Measurements from ENCODE around the gene CHTOP.
"Not testable (repeated sequence)": the region's sequence is repeated elsewhere in the genome, so short reads cannot be mapped to it uniquely, and the experiment has no call there.

Gene CHTOP

GRCh38 chr1:153633754-153634665 is at the start of gene CHTOP:
CHTOP (plus strand) TSS chr1:153634066; CDS start chr1:153636589, 2,523 bp downstream.
- DNase-seq: peak; percentile 99

DNA sequence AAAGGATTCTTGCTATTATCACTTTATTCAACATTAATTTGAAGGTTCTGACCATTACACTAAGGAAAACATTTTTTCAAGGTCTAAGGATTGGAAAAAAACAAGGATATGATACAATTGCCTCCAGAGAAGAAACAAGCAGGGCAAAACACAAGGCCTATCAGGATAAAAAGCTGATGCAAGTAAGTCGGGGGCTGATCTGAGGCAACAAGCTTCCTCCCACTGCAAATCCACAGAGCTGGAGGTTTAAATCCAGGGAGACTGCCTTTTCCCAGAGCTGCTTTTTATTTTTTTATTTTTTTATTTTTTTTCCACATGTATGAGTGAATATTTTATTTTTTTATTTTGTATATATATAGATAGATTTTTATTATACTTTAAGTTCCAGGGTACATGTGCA is 48.9 kb upstream of the CHTOP start:
- no peak for DNase-seq

DNA sequence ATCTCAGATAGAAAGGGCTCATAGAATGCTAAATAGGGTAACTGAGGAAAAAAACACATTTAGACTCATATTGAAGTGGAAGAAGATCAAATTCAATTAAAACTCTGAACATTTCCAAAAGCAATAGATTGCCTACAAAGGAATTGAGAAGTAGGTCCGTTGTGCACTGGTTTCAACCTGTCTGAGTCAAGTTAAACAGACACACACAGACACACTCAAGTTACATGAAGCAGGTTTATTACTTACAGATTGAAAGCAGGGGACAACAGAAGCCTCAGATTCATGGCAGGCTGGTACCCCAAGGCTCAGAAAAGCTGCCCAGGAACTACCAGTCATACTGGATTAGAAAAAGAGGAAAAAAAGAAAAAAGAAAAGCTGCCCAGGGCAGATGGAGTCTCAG is 47.5 kb upstream of the CHTOP start:
- no peak for DNase-seq

DNA sequence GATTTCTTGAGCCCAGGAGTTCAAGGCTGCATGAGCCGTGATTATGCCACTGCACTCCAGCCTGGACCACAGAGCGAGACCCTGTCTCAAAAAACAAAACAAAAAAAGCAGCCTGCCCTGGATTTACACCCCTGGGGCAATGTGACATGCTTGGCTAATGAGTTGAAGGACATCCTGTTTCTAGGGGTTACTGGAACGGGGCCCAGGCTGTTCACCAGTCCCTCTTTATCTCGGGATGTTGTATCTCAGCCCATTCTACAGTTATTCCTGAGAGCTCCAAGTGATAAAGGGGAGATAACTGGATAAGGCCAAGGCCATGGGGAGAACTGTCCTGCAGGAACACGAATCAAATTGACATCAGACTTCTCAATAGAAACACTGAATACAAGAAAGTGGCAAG is 46.6 kb upstream of the CHTOP start:
- no peak for DNase-seq

GRCh38 chr1:153588033-153588432 is 45.8 kb upstream of the CHTOP start:
- not testable (repeated sequence) for DNase-seq

DNA sequence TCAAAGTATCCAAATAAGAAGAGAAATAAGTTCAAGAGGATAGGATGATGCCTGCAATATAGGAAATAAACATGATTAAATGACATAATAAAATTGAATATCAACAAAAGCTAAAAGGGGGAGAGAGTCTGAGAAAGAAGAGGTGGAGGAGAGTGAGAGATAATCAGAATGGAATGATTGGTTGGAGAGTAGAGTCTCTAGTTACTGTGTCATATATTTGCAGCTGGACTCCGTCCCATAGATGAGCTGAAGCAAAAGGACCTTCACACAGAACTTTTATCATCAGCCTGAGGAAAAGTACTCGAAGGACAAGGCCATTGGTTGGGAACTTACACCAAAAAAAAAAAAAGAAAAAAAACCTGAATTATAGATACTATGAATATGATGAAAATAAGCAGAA is 45.4 kb upstream of the CHTOP start:
- no peak for DNase-seq

- DNase-seq: no peak
Measured at GRCh38 chr1:153592748-153593147, 41.1 kb upstream of the CHTOP start.

- peak; percentile 35 for DNase-seq
Measured at GRCh38 chr1:153597206-153597605, 36.7 kb upstream of the CHTOP start.

DNA sequence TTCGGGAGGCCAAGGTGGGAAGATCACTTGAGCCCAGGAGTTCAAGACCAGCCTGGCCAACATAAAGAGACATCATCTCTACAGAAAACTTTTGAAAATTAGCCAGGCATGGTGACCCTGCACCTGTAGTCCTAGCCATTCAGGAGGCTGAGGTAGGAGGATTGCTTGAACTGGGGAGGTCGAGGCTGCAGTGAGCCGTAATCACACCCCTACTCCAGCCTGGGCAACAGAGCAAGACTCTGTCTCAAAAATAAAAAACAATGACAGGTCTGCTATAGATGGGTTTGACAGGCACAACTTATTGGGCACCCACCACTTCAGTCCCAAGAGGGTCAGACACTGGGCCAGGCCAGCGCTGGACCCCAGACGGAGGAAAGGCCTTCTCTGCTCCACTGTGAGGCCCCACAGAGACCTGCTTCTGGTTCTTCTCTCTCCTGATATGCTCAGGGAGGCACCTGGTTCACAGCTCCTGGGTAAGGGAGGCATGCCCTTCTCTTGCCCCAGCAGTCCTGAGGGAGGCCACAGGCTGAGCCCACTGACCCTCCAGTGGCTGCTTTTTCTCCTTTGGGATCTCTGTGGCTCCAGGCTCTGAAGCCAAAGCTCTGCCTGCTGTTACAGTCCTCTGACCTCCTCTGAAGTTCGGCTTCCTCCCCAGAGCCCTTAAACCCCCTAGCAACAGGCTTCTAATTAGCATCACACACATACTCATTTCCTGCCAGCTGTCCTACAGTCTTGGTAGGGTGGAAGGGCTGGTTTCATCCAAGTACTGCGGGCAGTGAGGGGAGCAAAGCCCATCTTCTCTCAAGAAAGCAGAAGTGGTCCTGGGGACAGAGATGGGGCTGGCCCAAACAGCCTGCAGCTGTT is 35.3 kb upstream of the CHTOP start:
- peak; percentile 34 for DNase-seq

DNA sequence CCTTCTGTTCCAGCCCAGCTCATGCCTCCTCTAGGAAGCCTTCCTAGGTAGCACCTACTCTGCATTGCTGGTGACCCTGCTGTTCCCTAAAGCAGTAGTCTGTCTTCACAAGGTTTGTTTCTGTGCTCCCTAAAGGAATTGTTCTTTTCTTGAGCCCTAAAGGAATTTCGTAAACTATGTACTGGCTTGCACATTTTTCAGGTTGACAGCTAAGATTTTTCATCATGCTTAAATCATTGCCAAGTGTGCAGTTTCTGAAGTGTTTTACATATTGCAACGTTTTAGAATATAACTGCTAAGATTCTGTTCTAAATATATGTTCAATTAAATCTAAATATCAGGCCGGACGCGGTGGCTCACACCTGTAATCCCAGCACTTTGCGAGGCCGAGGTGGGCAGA is 34.0 kb upstream of the CHTOP start:
- no peak for DNase-seq

GRCh38 chr1:153602749-153603148 is 31.1 kb upstream of the CHTOP start:
- no peak for DNase-seq

DNA sequence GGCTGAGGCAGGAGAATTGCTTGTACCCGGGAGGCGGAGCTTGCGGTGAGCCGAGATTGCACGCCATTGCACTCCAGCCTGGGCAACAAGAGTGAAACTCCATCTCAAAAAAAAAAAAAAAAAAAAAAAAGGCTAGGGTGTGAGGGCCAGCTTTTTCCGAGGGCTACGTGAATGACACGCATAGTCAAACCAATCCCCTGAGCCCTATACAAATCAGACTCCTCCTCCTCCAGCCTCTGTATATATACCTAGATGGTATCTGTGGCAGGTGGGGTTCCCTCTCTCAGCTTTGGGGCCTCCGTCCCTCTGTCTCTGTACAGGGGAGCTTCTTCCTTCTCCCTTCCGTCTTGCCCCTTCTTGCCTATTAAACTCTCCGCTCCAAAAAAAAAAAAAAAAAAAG is 27.7 kb upstream of the CHTOP start:
- no peak for DNase-seq

DNA sequence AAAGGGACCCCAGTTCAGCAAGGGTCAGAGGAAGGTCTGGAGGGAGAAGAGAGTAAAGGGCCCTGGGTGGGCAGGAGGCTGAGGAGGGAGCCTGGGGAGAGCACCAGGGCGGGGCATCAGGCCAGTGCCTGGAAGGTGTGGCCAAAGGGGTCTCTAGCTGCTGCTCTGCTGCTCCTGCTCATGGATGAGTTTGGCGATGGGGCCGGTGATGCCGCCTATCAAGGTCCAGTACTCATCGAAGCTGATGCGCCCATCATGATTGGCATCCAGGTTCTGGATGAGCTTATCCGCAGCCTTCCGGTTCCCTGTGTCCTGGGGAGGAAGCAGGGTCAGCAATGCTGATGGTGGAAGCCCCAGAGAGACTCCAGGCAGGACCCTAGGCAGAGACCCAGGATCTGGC is 26.5 kb upstream of the CHTOP start:
- no peak for DNase-seq

- no peak for DNase-seq
Measured at GRCh38 chr1:153608089-153608682, 25.7 kb upstream of the CHTOP start.

DNA sequence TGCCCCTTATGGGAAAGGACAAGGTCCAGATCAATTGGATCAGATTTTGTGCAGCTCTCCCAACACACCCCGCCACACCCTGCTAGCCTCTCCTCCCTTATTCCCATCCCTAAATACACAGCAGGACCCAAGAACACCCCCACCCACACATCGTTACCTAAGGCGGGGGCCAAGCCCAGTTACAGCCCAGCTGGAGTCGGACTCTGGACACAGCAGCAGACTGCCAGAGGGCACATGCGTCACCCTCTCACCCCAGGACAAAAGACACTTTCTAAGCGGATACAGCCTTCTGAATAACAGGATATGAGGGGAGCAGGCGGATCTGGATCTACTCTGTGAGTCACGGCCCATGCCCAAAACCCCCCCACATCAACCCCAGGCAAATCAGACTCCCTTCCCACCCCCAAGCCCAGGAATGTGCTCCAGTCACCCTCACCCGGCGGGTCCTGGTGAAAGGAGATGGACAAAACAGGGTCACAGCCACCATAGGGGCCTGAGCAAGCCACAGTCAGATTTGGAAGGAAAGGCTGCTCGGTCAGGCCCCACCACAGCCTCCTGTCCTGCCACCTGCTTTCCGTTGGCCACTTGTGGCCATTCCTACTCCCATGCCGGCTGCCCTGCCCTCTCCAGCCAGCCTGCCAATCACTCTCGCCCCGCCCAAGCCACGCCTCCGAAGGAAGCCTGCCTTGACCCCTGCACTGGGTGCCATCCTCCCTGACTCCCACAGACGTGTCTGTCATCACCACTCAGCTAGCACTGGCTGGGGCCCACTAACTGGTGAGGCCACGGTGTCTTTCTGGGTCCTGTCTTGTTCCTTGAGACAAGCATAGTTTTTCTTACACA is 24.9 kb upstream of the CHTOP start:
- peak; percentile 22 for DNase-seq

DNA sequence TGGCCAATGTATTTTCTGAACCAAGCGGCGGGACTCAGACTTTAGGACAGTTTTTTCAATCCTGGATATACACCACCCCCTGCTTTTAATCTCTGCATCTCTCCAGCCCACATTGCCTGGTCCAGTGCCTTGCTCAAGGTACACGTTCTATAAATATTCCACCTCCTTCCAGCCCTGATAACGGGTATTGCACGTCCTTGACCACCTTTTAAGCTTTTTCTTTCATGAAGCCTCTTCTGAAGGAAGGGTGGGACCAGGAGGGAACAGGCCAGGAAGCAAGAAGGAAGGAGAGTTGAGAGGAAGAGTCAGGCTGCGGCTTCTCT is 24.3 kb upstream of the CHTOP start:
- DNase-seq: no peak

GRCh38 chr1:153610334-153610733 is 23.5 kb upstream of the CHTOP start:
- no peak for DNase-seq

- DNase-seq: no peak
Measured at GRCh38 chr1:153610811-153611301, 23.0 kb upstream of the CHTOP start.

- DNase-seq: no peak
Measured at GRCh38 chr1:153611356-153611755, 22.5 kb upstream of the CHTOP start.

DNA sequence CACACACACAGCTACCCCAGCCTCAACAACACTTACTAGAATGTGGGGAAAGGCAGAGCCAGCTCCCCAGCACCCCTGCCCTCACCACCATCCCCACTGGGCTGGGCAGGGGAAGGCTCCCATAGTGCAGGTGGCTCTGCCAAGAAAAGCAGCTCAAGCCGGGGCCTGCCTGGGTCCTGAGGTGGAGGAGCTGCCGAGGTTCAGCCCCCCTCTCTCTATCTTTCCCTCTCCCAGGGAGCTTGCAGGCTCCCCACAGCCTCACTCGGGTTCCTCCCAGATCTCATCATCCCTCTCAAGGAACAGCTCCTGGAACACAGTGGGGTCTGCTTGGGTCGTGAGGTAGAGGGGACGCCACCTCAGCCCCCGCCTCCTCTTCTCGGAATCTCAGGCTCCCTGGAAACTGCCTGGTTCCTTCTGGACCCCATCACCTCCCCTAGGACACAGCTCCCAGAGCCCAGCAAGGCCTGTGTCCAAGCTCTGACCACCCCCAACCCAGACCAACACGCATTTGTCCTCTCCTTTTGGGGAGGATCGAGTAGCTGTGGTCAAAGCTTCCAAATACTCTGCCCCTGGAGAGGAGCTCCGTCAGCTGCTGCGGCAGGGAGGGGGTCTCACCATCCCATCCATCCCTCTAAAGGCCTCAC is 21.6 kb upstream of the CHTOP start:
- DNase-seq: no peak

DNA sequence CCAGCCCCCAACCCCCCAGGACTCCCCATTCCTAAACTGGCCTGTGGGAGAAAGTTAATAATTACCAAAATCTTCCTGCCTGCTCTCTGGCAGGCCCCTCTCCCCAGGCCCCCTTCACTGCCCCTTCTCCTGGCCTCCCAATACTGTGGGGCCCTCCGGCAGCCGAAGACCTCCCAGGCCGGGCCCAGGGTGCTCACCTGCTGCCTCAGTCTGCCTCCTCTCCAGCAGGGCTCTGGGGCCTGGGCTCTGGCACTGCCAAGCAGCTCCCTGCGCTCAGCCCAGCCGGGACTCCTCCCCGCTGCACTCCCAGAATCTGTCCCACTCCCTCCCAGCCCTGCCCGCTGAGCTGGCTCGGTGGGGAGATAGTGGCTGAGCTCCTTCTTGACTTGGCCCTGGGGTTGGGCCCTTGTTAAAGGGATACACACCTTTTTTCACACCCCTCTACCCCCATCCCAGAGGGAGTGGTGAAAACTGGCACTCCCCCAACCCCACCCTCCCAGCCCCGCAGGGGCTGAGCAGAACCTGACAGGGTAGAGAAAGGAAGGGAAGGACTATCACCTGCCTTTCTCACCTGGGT is 21.0 kb upstream of the CHTOP start, which contains the start of gene S100A16:
TSS of gene S100A16 (minus strand) at position 383 of the 577 bp plus-strand sequence. CDS start 4,986 bp downstream, outside the sequence.
- no peak for DNase-seq

Data from OCI-M1 (cell line).